GM12892 (cell line): ENCODE data around the gene CHRM2.

Experiments
- POLR2A ChIP-seq: IDR thresholded peaks from 2 replicates; pipeline ENCODE4 v1.6.1; 2011; ENCODE audit warnings: low read depth, low read length, control low read depth
- POLR2AphosphoS5 ChIP-seq: IDR thresholded peaks from 2 replicates; pipeline ENCODE4 v1.6.1; 2011; ENCODE audit warnings: low read depth, low read length, control low read depth

- TF ChIP-seq POLR2A: no peak
- no peak for TF ChIP-seq POLR2AphosphoS5
Measured at GRCh38 chr7:136869001-136869961, 829 bp downstream of the CHRM2 start.
